ENCODE data around the gene RAB37. TPM values are rescaled to one million over a fixed set of nuclear protein-coding genes. Genes with fewer than 3 reads are reported as not detected.

RAB37 gene
- total RNA-seq, 1 donor from 2014 or later, result under 0.01 TPM

- FAIRE-seq, result no peak
These were observed 7.3 kb downstream of the RAB37 start for GRCh38 chr17:74744349-74744713.

GRCh38 chr17:74744714-74745547 lies 7.9 kb downstream of the RAB37 start:
- Histone ChIP-seq H3K4me3 (ENCODE audit: low read depth, low read length) (peak overlapping the region; percentile 16), H3K36me3 (ENCODE audit: control insufficient read depth, insufficient read depth, low read length) (no peaks in the 10 kb centered on the region), H3K27me3 (ENCODE audit: control insufficient read depth, insufficient read depth, low read length) (no peaks in the 10 kb centered on the region)
- FAIRE-seq, result no peak
- DNase-seq (ENCODE audit: low read depth), result peak; percentile 52
- TF ChIP-seq CTCF (IDR thresholded peaks at IDR 0.05; ENCODE audit: insufficient read depth, low read length, severe bottlenecking), result peak; percentile 100

More at GRCh38 chr17:74744349-74744713, 7.3 kb downstream of the RAB37 start:
- Histone ChIP-seq H3K36me3 (ENCODE audit: control insufficient read depth, insufficient read depth, low read length) (no peaks in the 10 kb centered on the region), H3K4me3 (ENCODE audit: low read depth, low read length) (no peak overlapping the region), H3K27me3 (ENCODE audit: control insufficient read depth, insufficient read depth, low read length) (no peaks in the 10 kb centered on the region)
- no peak for TF ChIP-seq CTCF (IDR thresholded peaks at IDR 0.05; ENCODE audit: insufficient read depth, low read length, severe bottlenecking)
- DNase-seq (ENCODE audit: low read depth), result no peak

GRCh38 chr17:74745548-74746177 lies 8.6 kb downstream of the RAB37 start:
- no peak for DNase-seq (ENCODE audit: low read depth)
- FAIRE-seq, result no peak
- TF ChIP-seq CTCF (IDR thresholded peaks at IDR 0.05; ENCODE audit: insufficient read depth, low read length, severe bottlenecking), result no peak
- no peak overlapping the region for H3K4me3 ChIP-seq (ENCODE audit: low read depth, low read length)
- H3K27me3 ChIP-seq (ENCODE audit: control insufficient read depth, insufficient read depth, low read length), result no peaks in the 10 kb centered on the region
- peaks cover 2% of the 10 kb centered on the region for H3K36me3 ChIP-seq (ENCODE audit: control insufficient read depth, insufficient read depth, low read length)

GRCh38 chr17:74746376-74746775 lies 9.3 kb downstream of the RAB37 start:
- FAIRE-seq, result no peak
- Histone ChIP-seq H3K27me3 (ENCODE audit: control insufficient read depth, insufficient read depth, low read length) (no peaks in the 10 kb centered on the region), H3K36me3 (ENCODE audit: control insufficient read depth, insufficient read depth, low read length) (peaks cover 4% of the 10 kb centered on the region), H3K4me3 (ENCODE audit: low read depth, low read length) (no peak overlapping the region)
- DNase-seq (ENCODE audit: low read depth), result no peak
- TF ChIP-seq CTCF (IDR thresholded peaks at IDR 0.05; ENCODE audit: insufficient read depth, low read length, severe bottlenecking), result no peak

GRCh38 chr17:74746922-74747321 lies 9.9 kb downstream of the RAB37 start:
- TF ChIP-seq CTCF (IDR thresholded peaks at IDR 0.05; ENCODE audit: insufficient read depth, low read length, severe bottlenecking), result no peak
- Histone ChIP-seq H3K27me3 (ENCODE audit: control insufficient read depth, insufficient read depth, low read length) (no peaks in the 10 kb centered on the region), H3K36me3 (ENCODE audit: control insufficient read depth, insufficient read depth, low read length) (peaks cover 8% of the 10 kb centered on the region), H3K4me3 (ENCODE audit: low read depth, low read length) (no peak overlapping the region)
- DNase-seq (ENCODE audit: low read depth), result no peak
- no peak for FAIRE-seq

Data from bronchial epithelial cell (primary cell).